Fibroblast of lung (primary cell): Measurements from ENCODE around the gene HNF1B.

Experiments
- CTCF ChIP-seq, 2 donors: IDR thresholded peaks in 1 of 2; conservative IDR thresholded peaks in 1 of 2; 1 replicate in 1 of 2; 2 replicates in 1 of 2; pipeline ENCODE4 v1.5.1; 2011 to 2012; ENCODE audit warnings: low read length in 2 of 2, control low read depth in 1 of 2, inconsistent platforms in 1 of 2, low read depth in 1 of 2, mild to moderate bottlenecking in 1 of 2
- EZH2 ChIP-seq: IDR thresholded peaks from 2 replicates; pipeline ENCODE4 v1.5.1; 2012; ENCODE audit warnings: low read length, control low read depth, mild to moderate bottlenecking; ENCODE audit errors: missing control alignments

- no peak for TF ChIP-seq CTCF (conservative IDR thresholded peaks at IDR 0.05 in 1 of 2, IDR thresholded peaks at IDR 0.05 in 1 of 2; ENCODE audit: low read depth in 1 of 2, low read length in 2 of 2)
- no peak for TF ChIP-seq EZH2
Observed at GRCh38 chr17:37720989-37721388, 23.9 kb downstream of the HNF1B start.
